Ishikawa (cell line): ENCODE results near the gene FMNL1.

Source experiments
- CEBPB ChIP-seq: IDR thresholded peaks from 2 replicates; pipeline ENCODE4 v1.6.1; 2012
- CREB1 ChIP-seq: IDR thresholded peaks from 2 replicates; pipeline ENCODE4 v1.6.1; 2012; ENCODE audit warnings: low read depth
- EGR1 ChIP-seq: IDR thresholded peaks from 2 replicates; pipeline ENCODE4 v1.6.1; 2012
- EP300 ChIP-seq: IDR thresholded peaks from 2 replicates; pipeline ENCODE4 v1.6.1; 2012; ENCODE audit warnings: borderline replicate concordance
- FOXM1 ChIP-seq: IDR thresholded peaks from 2 replicates; pipeline ENCODE4 v1.6.1; 2012; ENCODE audit warnings: low read depth, borderline replicate concordance
- MAX ChIP-seq: IDR thresholded peaks from 2 replicates; pipeline ENCODE4 v1.6.1; 2012
- RAD21 ChIP-seq: IDR thresholded peaks from 2 replicates; pipeline ENCODE4 v1.6.1; 2012; ENCODE audit warnings: low read depth
- REST ChIP-seq: IDR thresholded peaks from 2 replicates; pipeline ENCODE4 v1.6.1; 2012; ENCODE audit warnings: low read depth, mild to moderate bottlenecking
- TAF1 ChIP-seq: IDR thresholded peaks from 2 replicates; pipeline ENCODE4 v1.6.1; 2012; ENCODE audit warnings: low read depth, mild to moderate bottlenecking
- TCF12 ChIP-seq: IDR thresholded peaks from 2 replicates; pipeline ENCODE4 v1.6.1; 2012; ENCODE audit warnings: low read depth
- TEAD4 ChIP-seq: IDR thresholded peaks from 2 replicates; pipeline ENCODE4 v1.6.1; 2012
- USF1 ChIP-seq: IDR thresholded peaks from 2 replicates; pipeline ENCODE4 v1.6.1; 2012
- YY1 ChIP-seq: IDR thresholded peaks from 2 replicates; pipeline ENCODE4 v1.6.1; 2012; ENCODE audit warnings: low read depth
- ZBTB7A ChIP-seq: IDR thresholded peaks from 2 replicates; pipeline ENCODE4 v1.6.1; 2012; ENCODE audit warnings: low read depth

- TF ChIP-seq RAD21 (no peak), TEAD4 (no peak), REST (no peak), USF1 (no peak), YY1 (no peak), MAX (no peak), CEBPB (no peak), EP300 (no peak), TAF1 (no peak), FOXM1 (no peak), EGR1 (no peak), TCF12 (no peak), CREB1 (no peak), ZBTB7A (no peak)
These were observed 32.7 kb upstream of the FMNL1 start for GRCh38 chr17:45189009-45189408.
